ENCODE results near the gene ARFIP2. TPM values are rescaled to one million over a fixed set of nuclear protein-coding genes. Genes with fewer than 3 reads are reported as not detected.

Gene ARFIP2
- total and polyA plus RNA-seq, 10 of the 15 experiments (the other 5 are each of a cell fraction or from before 2014, with no cell fraction given), result 11.7 to 59.8 (median 48.0) TPM

GRCh38 chr11:6431861-6432260, 49.3 kb downstream of the ARFIP2 start:
- H2AFZ ChIP-seq (ENCODE audit: control insufficient read depth, low read depth, low read length), result no peak overlapping the region
- H3K4me1 ChIP-seq (ENCODE audit: control insufficient read depth, insufficient read depth, low read length), result peaks cover 13% of the 10 kb centered on the region
- SMC1A ChIA-PET (ENCODE audit: uncharacterized antibody, unreplicated experiment), result no interaction called here
- H3K27me3 ChIP-seq (replicated peaks in 1 of 2; ENCODE audit: control insufficient read depth in 2 of 2, insufficient read depth in 2 of 2, low read length in 1 of 2), result no peaks in the 10 kb centered on the region
- TF ChIP-seq NFIC (IDR thresholded peaks at IDR 0.05; ENCODE audit: low read depth, low read length) (no peak), IRF5 (IDR thresholded peaks at IDR 0.05; ENCODE audit: borderline replicate concordance) (no peak), ZBTB4 (CRISPR knock-in tag; IDR thresholded peaks at IDR 0.05) (no peak), SPI1 (IDR thresholded peaks at IDR 0.05; ENCODE audit: borderline replicate concordance, insufficient read depth, low read depth, low read length) (no peak), IRF3 (IDR thresholded peaks at IDR 0.05) (no peak), KDM1A (IDR thresholded peaks at IDR 0.05; ENCODE audit: borderline replicate concordance) (no peak), RAD51 (IDR thresholded peaks at IDR 0.05) (no peak), ZNF687 (IDR thresholded peaks at IDR 0.05) (no peak), CBX3 (IDR thresholded peaks at IDR 0.05; ENCODE audit: borderline replicate concordance, low read depth) (no peak), BMI1 (IDR thresholded peaks at IDR 0.05; ENCODE audit: borderline replicate concordance) (no peak), BCL11A (IDR thresholded peaks at IDR 0.05; ENCODE audit: low read depth, low read length) (no peak), ELK1 (IDR thresholded peaks at IDR 0.05; ENCODE audit: low read depth, low read length) (no peak)
- 85% methylated on average over 3 of the region's 3 CpGs for WGBS (ENCODE audit: insufficient coverage, insufficient replicate concordance, low lambda C conversion rate, missing lambda C conversion rate)
- H3K4me3 ChIP-seq, result no peak overlapping the region
- no peaks in the 10 kb centered on the region for H4K20me1 ChIP-seq (ENCODE audit: control insufficient read depth, insufficient read depth)
- no TSS peak for BruUV-seq (replicated peaks)
- H3K9me3 ChIP-seq (replicated peaks; ENCODE audit: control insufficient read depth, insufficient read depth, low read length), result no peaks in the 10 kb centered on the region
- no peak for ATAC-seq
- RAD21 ChIA-PET (ENCODE audit: unreplicated experiment), result no interaction called here
- H3K36me3 ChIP-seq (ENCODE audit: control insufficient read depth in 2 of 2, insufficient read depth in 2 of 2, low read length in 1 of 2), result no peaks in the 10 kb centered on the region
- DNase-seq (ENCODE audit: low read depth, low spot score), result no peak
- no peak overlapping the region for H3K27ac ChIP-seq (ENCODE audit: control insufficient read depth, insufficient read depth)
- no peak for FAIRE-seq
- H3K4me2 ChIP-seq (ENCODE audit: control insufficient read depth, insufficient read depth), result no peak overlapping the region
- H3K9ac ChIP-seq (ENCODE audit: control insufficient read depth, insufficient read depth, low read length), result no peak overlapping the region
- H3K79me2 ChIP-seq (ENCODE audit: control insufficient read depth, insufficient read depth, low read length), result no peaks in the 10 kb centered on the region
- in situ Hi-C loops (cut with MboI) (no loop called here), intact Hi-C loops (cut with micrococcal nuclease; ENCODE audit: unreplicated experiment) (no loop called here)
- CTCF ChIA-PET, result interaction anchor here (2.2 kb wide), 1 partner anchor 12 kb away, joined by 10 read pairs; no protein-coding TSS in a partner anchor
- POLR2A ChIA-PET, result no interaction called here

Measured in GM12878 (cell line).